ENCODE measurements around the gene KCNH4.

- TF ChIP-seq, protein P1, sequence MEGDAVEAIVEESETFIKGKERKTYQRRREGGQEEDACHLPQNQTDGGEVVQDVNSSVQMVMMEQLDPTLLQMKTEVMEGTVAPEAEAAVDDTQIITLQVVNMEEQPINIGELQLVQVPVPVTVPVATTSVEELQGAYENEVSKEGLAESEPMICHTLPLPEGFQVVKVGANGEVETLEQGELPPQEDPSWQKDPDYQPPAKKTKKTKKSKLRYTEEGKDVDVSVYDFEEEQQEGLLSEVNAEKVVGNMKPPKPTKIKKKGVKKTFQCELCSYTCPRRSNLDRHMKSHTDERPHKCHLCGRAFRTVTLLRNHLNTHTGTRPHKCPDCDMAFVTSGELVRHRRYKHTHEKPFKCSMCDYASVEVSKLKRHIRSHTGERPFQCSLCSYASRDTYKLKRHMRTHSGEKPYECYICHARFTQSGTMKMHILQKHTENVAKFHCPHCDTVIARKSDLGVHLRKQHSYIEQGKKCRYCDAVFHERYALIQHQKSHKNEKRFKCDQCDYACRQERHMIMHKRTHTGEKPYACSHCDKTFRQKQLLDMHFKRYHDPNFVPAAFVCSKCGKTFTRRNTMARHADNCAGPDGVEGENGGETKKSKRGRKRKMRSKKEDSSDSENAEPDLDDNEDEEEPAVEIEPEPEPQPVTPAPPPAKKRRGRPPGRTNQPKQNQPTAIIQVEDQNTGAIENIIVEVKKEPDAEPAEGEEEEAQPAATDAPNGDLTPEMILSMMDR (IDR thresholded peaks at IDR 0.05): no peak
- TF ChIP-seq POLR2A (IDR thresholded peaks at IDR 0.05): no peak
These were observed 476 bp downstream of the KCNH4 start for GRCh38 chr17:42180411-42180921.
